Measurements from ENCODE around the gene KRTAP6-2. TPM values are rescaled to one million over a fixed set of nuclear protein-coding genes. Genes with fewer than 3 reads are reported as not detected.

KRTAP6-2 gene
- total and polyA plus RNA-seq, 4 donors: not detected

DNA sequence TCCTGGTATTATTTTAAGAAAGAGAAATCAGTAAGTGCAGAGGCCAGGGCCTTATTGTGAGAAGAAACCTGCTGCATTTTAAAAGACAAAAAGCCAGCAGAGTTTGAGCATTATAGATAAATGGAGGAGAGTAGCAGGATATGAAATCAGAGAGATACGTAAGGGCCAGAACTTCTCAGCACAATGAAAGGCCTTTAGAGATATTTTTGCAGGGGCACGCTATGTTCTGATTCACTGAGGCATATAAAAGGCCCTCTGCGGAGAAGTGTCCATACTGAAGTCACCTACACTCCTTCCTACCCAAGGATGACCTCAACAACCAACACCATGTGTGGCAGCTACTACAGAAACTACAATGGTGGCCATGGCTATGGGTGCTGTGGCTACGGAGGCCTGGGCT, 6.6 kb downstream of the KRTAP6-2 start, which contains the start of gene KRTAP6-3:
Gene KRTAP6-3, plus strand, starts transcription at position 301 of the 400 bp plus-strand sequence. Its CDS starts 6 bp downstream, at position 307.
- Histone ChIP-seq H3K36me3 (ENCODE audit: control insufficient read depth in 4 of 4, insufficient read depth in 4 of 4, low read length in 4 of 4) (no peaks in the 10 kb centered on the region), H3K4me1 (ENCODE audit: control insufficient read depth in 5 of 5, insufficient read depth in 5 of 5, low read length in 5 of 5) (no peaks in the 10 kb centered on the region), H3K27me3 (ENCODE audit: control insufficient read depth in 3 of 3, insufficient read depth in 3 of 3, low read length in 2 of 3) (no peaks in the 10 kb centered on the region), H3K27ac (ENCODE audit: low read depth in 1 of 2, low read length in 1 of 2) (no peak within 1 kb of the TSS), H3K9me3 (ENCODE audit: control insufficient read depth in 4 of 4, insufficient read depth in 3 of 4, low read length in 3 of 4) (no peaks in the 10 kb centered on the region), H3K4me3 (no peak within 1 kb of the TSS), H3K9ac (ENCODE audit: insufficient read depth in 1 of 2, low read length in 2 of 2) (no peak within 1 kb of the TSS)
- no peak for DNase-seq
- WGBS, 2 donors: 93 to 95% methylated on average over 4 of the region's 4 CpGs
- ATAC-seq (ENCODE audit: insufficient read depth, low FRiP score): no peak
- TF ChIP-seq CTCF (IDR thresholded peaks at IDR 0.05; ENCODE audit: control extremely low read depth, extremely low read depth): no peak

DNA sequence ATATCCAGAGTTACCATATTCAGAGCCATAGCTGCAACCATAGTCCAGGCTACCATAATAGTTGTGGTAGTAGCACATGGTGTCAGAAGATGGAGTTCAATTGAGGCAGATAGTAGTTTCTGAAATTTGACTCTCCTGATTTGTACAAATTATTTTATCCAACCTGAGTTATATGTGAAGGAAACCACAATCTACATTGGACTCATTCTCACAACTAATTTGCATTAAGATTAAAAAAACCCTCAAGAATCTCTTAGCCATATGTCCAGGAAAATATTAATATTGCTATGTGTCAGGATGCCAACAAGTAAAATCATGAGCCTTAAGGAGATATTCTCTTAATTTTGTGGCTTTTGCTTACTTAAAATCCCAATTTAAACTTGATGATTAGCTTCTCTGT, 8.4 kb downstream of the KRTAP6-2 start, which contains the start of gene KRTAP22-2:
Gene KRTAP22-2, minus strand, starts transcription at position 101 of the 400 bp plus-strand sequence.
- ATAC-seq (ENCODE audit: insufficient read depth, low FRiP score): no peak

GRCh38 chr21:30582870-30583269, 15.8 kb downstream of the KRTAP6-2 start:
- Histone ChIP-seq H3K9me3 (ENCODE audit: control insufficient read depth in 4 of 4, insufficient read depth in 3 of 4, low read length in 3 of 4) (no peaks in the 10 kb centered on the region), H3K27ac (ENCODE audit: low read depth in 1 of 2, low read length in 1 of 2) (no peak overlapping the region), H3K9ac (ENCODE audit: insufficient read depth in 1 of 2, low read length in 2 of 2) (no peak overlapping the region), H3K36me3 (ENCODE audit: control insufficient read depth in 4 of 4, insufficient read depth in 4 of 4, low read length in 4 of 4) (no peaks in the 10 kb centered on the region), H3K4me3 (no peak overlapping the region), H3K4me1 (ENCODE audit: control insufficient read depth in 5 of 5, insufficient read depth in 5 of 5, low read length in 5 of 5) (no peaks in the 10 kb centered on the region), H3K27me3 (ENCODE audit: control insufficient read depth in 3 of 3, insufficient read depth in 3 of 3, low read length in 2 of 3) (no peaks in the 10 kb centered on the region)
- ATAC-seq (ENCODE audit: insufficient read depth, low FRiP score) (no peak), DNase-seq (no peak)
- 68 to 85% methylated on average over 1 of the region's 1 CpG for WGBS, 2 donors
- no peak for TF ChIP-seq CTCF (IDR thresholded peaks at IDR 0.05; ENCODE audit: control extremely low read depth, extremely low read depth)

More for the DNA sequence above, 8.4 kb downstream of the KRTAP6-2 start, which contains the start of gene KRTAP22-2:
- Histone ChIP-seq H3K9me3 (ENCODE audit: control insufficient read depth in 4 of 4, insufficient read depth in 3 of 4, low read length in 3 of 4) (no peaks in the 10 kb centered on the region), H3K4me3 (no peak within 1 kb of the TSS), H3K4me1 (ENCODE audit: control insufficient read depth in 5 of 5, insufficient read depth in 5 of 5, low read length in 5 of 5) (no peaks in the 10 kb centered on the region), H3K27me3 (ENCODE audit: control insufficient read depth in 3 of 3, insufficient read depth in 3 of 3, low read length in 2 of 3) (no peaks in the 10 kb centered on the region), H3K36me3 (ENCODE audit: control insufficient read depth in 4 of 4, insufficient read depth in 4 of 4, low read length in 4 of 4) (no peaks in the 10 kb centered on the region), H3K9ac (ENCODE audit: insufficient read depth in 1 of 2, low read length in 2 of 2) (no peak within 1 kb of the TSS), H3K27ac (ENCODE audit: low read depth in 1 of 2, low read length in 1 of 2) (no peak within 1 kb of the TSS)
- no peak for TF ChIP-seq CTCF (IDR thresholded peaks at IDR 0.05; ENCODE audit: control extremely low read depth, extremely low read depth)
- no peak for DNase-seq

DNA sequence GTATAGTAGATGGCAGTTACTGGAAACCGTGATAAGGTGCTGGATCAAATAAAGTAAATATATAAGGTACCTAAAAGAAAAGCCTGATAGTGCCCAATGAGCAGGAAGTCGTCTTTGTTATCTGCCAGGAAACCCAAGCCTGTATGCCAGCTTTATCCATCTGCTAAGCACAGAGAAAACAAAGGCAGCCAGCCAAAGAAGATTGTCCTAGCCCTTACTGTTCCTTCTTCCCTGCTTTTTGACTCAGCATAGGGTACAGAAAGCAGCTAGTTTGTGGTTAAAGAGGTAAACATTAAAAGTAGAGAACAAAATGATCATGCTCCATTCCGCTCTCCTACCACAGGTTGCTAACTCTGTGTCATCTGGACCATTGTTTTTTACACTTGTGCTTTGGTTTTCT, 18.6 kb downstream of the KRTAP6-2 start:
- no peak for ATAC-seq (ENCODE audit: insufficient read depth, low FRiP score)
- Histone ChIP-seq H3K9me3 (ENCODE audit: control insufficient read depth in 4 of 4, insufficient read depth in 3 of 4, low read length in 3 of 4) (no peaks in the 10 kb centered on the region), H3K9ac (ENCODE audit: insufficient read depth in 1 of 2, low read length in 2 of 2) (no peak overlapping the region), H3K36me3 (ENCODE audit: control insufficient read depth in 4 of 4, insufficient read depth in 4 of 4, low read length in 4 of 4) (no peaks in the 10 kb centered on the region), H3K4me1 (ENCODE audit: control insufficient read depth in 5 of 5, insufficient read depth in 5 of 5, low read length in 5 of 5) (no peaks in the 10 kb centered on the region), H3K27me3 (ENCODE audit: control insufficient read depth in 3 of 3, insufficient read depth in 3 of 3, low read length in 2 of 3) (no peaks in the 10 kb centered on the region), H3K4me3 (no peak overlapping the region), H3K27ac (ENCODE audit: low read depth in 1 of 2, low read length in 1 of 2) (no peak overlapping the region)
- no peak for DNase-seq
- TF ChIP-seq CTCF (IDR thresholded peaks at IDR 0.05; ENCODE audit: control extremely low read depth, extremely low read depth): no peak
- WGBS, 2 donors: 49 to 57% methylated on average over 3 of the region's 3 CpGs

Data from lung (tissue), 12 donors.